Hepatocyte (in vitro differentiated cells): ENCODE measurements around the gene TRAF3IP1.

Experiments used
- EZH2 ChIP-seq: fragments of 200-600 bp; sonication (generic); IDR thresholded peaks from 2 replicates; pipeline ENCODE4 v1.6.1; 2016; ENCODE audit warnings: antibody characterized with exemption, mild to moderate bottlenecking, borderline replicate concordance
- TF ChIP-seq, protein P1 (sequence below): fragments of 200-600 bp; sonication (generic); IDR thresholded peaks from 2 replicates; pipeline ENCODE4 v1.5.1; 2016; ENCODE audit warnings: antibody characterized with exemption, mild to moderate bottlenecking; ENCODE audit not compliant: poor library complexity

DNA sequence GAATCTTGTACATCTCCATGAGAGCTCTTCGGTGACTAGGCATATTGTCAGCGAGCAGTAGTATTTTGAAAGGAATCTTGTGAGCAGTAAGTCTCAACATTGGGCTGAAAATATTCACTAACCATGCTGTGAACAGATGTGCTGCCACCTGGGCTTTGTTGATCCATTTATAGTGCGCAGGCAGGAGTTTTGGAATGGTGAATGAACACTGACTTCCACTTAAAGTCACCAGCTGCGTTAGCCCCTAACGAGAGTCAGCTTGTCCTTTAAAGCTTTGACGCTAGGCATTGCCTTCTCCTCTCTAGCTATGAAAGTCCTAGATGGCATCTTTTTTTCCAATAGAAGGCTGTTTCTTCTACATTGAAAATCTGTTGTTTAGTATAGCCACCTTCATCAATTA is 110.5 kb downstream of the TRAF3IP1 start:
- no peak for TF ChIP-seq EZH2
- TF ChIP-seq, protein P1, sequence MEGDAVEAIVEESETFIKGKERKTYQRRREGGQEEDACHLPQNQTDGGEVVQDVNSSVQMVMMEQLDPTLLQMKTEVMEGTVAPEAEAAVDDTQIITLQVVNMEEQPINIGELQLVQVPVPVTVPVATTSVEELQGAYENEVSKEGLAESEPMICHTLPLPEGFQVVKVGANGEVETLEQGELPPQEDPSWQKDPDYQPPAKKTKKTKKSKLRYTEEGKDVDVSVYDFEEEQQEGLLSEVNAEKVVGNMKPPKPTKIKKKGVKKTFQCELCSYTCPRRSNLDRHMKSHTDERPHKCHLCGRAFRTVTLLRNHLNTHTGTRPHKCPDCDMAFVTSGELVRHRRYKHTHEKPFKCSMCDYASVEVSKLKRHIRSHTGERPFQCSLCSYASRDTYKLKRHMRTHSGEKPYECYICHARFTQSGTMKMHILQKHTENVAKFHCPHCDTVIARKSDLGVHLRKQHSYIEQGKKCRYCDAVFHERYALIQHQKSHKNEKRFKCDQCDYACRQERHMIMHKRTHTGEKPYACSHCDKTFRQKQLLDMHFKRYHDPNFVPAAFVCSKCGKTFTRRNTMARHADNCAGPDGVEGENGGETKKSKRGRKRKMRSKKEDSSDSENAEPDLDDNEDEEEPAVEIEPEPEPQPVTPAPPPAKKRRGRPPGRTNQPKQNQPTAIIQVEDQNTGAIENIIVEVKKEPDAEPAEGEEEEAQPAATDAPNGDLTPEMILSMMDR: no peak
